ENCODE data around the gene ZNF333.

- TF ChIP-seq CTCF (IDR thresholded peaks at IDR 0.05; ENCODE audit: insufficient read depth, low read length) = no peak
- peak; percentile 90 for TF ChIP-seq POLR2AphosphoS5 (IDR thresholded peaks at IDR 0.05; ENCODE audit: low read depth)
- peak; percentile 89 for TF ChIP-seq GABPA (IDR thresholded peaks at IDR 0.05; ENCODE audit: low read depth)
- TF ChIP-seq SPI1 (IDR thresholded peaks at IDR 0.05; ENCODE audit: borderline replicate concordance, low read depth) = peak; percentile 85
- TF ChIP-seq REST (IDR thresholded peaks at IDR 0.05; ENCODE audit: insufficient replicate concordance, low read depth) = no peak
Measured at GRCh38 chr19:14689598-14690503, at the start of gene ZNF333.
